T-helper 2 cell treated with Interferon-gamma antibody and Interleukin-4, amounts not matched to agents 100 ng/mL and 5 ng/mL, for 36 hours (primary cell): ENCODE data around the gene OR4D11. TPM values are rescaled to one million over a fixed set of nuclear protein-coding genes. Genes with fewer than 3 reads are reported as not detected.
"Not testable (repeated sequence)": the region's sequence is repeated elsewhere in the genome, so short reads cannot be mapped to it uniquely, and the experiment has no call there.

Experiments
- intact Hi-C: fragments of 100-400 bp; cut with micrococcal nuclease; formaldehyde crosslinking; loops from one replicate; pipeline ENCODE4 v1.15.1; 2023
- total RNA-seq: library from RNA; stranded (reverse); gene quantifications from 2 replicates; pipeline ENCODE4 v1.2.3, GENCODE V29; 2022

The OR4D11 gene
- not detected in 2 replicates for total RNA-seq

DNA sequence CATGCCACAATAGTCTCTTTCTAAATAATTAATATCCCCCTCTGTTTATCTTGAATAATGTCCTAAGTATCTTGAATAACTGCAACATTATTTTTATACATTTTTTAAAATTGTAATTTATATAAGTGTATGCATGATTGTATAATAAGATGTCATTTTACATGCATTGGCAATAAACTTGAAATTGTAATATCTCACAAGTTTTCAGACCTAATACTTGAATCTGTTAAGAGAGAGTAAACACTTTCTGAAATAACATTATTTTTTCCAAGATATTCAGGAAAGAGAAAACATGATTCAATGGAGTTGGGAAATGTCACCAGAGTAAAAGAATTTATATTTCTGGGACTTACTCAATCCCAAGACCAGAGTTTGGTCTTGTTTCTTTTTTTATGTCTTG, at the start of gene OR4D11:
OR4D11 (plus strand) TSS at position 301 of the 400 bp plus-strand sequence; CDS start at position 301, 0 bp downstream.
- intact Hi-C loops, result no loop called here

GRCh38 chr11:59456661-59457060, 46.7 kb upstream of the OR4D11 start, which contains the start of gene OR4D6:
Gene OR4D6 (plus strand): TSS chr11:59456961. CDS start chr11:59456961, 0 bp downstream.
- intact Hi-C loops, result no loop called here

DNA sequence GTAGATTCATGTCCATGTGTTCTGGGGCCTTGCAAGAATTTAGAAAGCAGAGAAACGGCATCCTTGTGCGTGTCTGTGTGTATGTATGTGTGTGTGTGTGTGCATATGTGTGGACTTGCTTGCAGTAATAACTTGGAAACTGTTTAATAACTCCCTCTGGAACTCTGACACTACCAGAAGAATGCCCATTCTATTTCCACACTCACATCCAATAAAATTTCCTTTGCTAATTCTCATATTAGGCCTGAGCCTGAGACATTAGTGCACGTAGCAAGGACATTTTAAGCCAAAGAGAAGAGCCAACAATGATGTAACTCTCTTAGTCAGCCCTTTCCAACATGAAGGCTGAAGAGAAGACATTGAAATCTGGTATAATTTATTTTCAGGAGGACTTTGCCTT, 43.5 kb upstream of the OR4D11 start:
- intact Hi-C loops, result no loop called here

DNA sequence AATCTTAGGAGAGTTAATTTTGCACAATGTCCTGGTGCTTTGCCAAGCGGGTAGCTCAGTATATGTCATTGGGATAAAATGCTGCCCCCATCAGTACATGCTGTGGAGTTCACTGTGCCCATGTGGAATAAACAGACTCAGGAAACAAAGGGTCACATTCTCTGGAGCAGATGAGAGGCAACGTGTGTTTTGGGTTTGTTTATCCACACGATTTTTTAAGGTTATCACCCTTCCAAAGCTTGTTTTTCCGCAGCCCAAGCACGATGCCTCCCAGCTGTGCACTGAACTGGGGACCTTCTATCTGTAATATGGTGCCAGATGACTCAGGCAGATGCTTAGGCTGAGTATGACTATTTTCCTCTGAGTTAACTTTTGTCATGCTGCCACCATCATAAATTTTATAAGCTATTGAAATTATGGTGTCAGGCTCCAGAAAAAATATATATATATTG, 40.2 kb upstream of the OR4D11 start:
- intact Hi-C loops, result no loop called here

DNA sequence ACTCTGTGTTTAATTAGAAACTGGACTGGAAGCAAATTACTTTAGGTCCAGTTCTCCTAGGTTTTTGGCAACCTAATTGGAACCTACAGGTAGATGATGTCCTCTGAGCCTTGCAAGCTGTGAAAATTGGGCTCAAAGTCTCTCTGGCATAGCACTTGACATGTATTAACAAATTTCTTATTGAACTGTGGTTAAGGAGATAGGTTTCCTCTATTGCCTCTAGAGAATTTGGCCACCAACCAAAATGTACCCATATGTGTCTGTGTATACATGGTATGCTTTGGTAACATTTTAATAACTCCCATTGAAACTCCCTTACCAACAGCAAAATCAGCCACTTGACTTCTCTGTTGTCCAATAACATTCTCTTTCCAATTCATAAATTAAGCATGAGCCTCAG, 30.4 kb upstream of the OR4D11 start, which contains the start of gene OR4D10:
OR4D10 (plus strand) TSS at position 301 of the 400 bp plus-strand sequence. CDS start 4,115 bp downstream, outside the sequence.
- intact Hi-C loops, result no loop called here

GRCh38 chr11:59475176-59475575, 28.2 kb upstream of the OR4D11 start:
- intact Hi-C loops, result no loop called here

GRCh38 chr11:59479906-59480305, 23.5 kb upstream of the OR4D11 start:
- intact Hi-C loops, result no loop called here

- intact Hi-C loops, result no loop called here
Observed at GRCh38 chr11:59480359-59480758, 23.0 kb upstream of the OR4D11 start.

DNA sequence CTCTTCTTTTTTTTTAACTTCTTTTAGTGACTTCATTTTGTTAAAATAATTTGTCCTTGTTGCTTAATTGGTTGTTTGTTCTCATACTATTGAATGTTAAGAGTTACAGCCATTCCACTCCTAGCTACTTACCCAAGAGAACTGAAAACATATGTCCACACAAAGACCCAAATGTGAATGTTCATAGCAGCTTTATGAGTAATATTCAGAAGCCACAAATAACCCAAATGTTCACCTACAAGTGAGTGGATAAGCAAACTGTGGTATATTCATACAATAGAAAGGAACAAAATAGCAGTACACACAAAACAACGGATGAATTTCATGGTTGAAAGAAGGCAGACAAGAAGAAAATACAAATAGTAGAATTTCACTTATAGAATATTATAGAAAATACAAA, 1.4 kb upstream of the OR4D11 start:
- intact Hi-C loops, result no loop called here

DNA sequence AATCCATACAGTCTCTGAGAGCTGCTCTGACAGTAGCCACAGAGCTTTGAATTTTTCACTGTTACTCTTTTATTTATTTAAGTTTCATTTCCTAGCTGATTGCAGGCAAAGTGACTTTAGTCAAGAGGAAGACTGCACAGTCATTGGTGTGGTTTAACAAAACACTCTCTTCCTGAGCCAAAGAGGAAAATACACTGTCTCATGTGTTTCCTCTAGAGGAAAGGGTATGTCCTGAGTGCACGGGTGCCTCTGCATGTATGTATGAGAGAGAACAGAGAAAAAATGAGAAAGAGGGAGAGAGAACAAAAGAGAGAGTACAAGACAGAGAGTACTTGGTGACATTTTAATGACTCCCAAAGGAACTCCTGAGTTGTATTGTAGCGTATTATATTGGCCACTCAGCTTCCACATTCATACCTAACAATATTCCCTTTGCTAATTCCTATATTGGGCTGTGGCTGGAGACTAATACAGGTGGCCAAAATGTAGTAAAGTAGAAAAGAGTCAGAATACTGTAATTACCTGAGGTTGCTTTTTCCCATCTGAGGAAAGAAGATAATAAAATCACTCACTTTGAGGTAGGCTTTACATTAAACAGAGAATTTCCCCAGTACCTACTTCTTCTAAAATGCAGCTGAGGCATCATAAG, 7.7 kb downstream of the OR4D11 start, which contains the start of gene OR4D9:
OR4D9 (plus strand) TSS at position 599 of the 649 bp plus-strand sequence. CDS start 3,374 bp downstream, outside the sequence.
- intact Hi-C loops, result no loop called here

DNA sequence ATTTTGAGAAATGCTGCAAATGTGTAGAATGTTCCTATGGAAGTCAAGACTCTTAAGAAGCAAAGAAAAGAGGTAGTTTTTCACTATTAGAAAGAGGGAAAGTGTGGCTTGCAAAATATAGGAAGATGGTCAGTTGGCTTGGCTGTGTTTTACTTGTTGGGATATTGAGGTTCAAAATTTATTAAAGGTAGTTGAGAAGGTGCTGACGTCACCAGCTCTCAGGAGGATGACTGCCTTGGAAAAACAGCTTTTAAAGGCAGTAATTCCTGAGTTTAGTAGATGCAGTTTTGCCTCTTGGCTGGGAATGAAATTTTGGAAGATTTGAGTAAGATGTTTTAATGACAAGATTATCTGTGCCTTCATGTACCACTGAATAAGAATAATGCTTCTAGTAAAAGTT, 8.3 kb downstream of the OR4D11 start:
- intact Hi-C loops, result no loop called here

- intact Hi-C loops, result not testable (repeated sequence)
Observed at GRCh38 chr11:59520139-59520538, 16.8 kb downstream of the OR4D11 start.

DNA sequence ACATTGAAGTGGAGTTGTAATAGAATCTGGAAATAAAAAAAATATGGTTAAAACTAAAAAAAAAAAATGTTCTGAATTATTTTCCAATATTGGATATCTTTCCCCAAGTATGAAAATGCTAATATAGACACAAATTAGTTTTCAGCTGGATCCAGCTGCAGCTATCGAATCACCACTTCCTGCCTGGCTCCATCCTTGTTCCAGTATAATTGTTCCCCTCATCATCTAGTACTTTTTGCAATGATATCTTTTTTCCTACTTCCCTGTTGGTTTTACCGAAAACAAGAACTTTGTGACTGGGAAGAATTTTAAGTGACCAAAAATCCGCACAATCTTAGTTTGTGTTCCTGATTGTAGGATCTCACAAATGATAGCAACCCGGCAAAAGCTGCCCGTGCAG, 17.4 kb downstream of the OR4D11 start:
- intact Hi-C loops, result no loop called here

GRCh38 chr11:59523541-59523940, 20.2 kb downstream of the OR4D11 start:
- intact Hi-C loops, result no loop called here

- intact Hi-C loops, result no loop called here
Observed at GRCh38 chr11:59528711-59529110, 25.3 kb downstream of the OR4D11 start.

GRCh38 chr11:59532620-59533019, 29.2 kb downstream of the OR4D11 start:
- intact Hi-C loops, result no loop called here

DNA sequence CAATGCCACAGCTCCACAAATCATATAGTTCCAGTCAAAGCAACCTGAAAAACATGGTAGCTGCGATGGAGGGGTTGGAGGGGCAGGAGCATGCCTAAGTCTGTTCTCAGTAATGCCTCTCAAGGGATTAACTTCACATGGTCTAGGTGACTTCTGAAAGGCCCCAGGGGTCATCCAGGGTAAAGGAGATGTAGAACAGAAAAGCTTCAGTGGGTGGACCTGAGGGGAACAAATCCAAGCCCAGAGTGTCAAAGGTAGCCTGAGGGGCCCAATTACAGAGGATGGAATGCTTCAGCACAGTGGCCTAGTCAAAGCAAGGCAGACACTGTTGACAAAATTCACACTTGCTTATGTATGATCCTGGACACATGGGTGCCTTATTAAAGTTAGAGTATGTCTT, 31.3 kb downstream of the OR4D11 start:
- intact Hi-C loops, result no loop called here

DNA sequence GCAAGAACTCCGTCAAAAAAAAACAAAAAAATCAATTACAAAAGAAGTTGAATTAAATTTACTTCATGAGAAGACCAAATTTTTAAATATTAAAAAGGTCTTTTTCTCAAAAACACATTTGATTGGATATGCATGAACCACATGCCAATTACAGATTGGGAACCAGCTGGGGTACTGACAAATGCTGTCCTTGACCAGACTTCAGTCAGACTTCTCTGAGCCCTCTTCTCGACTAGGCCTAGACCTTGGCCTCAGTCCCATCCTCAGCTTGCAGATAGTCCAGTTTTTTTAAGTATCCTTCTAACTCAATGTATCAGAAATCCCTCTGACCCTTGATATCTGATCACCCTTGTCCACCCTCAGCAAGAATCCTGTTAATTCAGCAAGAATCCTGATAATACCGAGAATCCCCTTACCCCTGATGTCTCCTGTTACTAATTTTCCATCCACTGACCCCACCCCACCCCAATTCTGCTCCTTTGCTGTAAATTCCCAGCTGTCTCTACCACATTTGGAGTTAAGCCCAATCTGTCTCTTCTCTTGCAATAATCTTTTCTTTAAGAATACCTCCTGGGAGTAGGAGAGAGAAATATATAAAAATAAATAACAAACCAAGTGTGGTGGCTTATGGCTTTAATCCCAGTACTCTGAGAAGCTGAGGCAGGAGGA, 38.9 kb downstream of the OR4D11 start:
- intact Hi-C loops, result no loop called here

GRCh38 chr11:59543713-59544112, 40.3 kb downstream of the OR4D11 start:
- intact Hi-C loops, result not testable (repeated sequence)

GRCh38 chr11:59544869-59545178, 41.4 kb downstream of the OR4D11 start:
- intact Hi-C loops, result no loop called here

GRCh38 chr11:59545179-59546020, 42.0 kb downstream of the OR4D11 start:
- intact Hi-C loops, result no loop called here
